NOMO-1 (cell line): ENCODE results near the gene ANKRD34A.
"Not testable (repeated sequence)": the region's sequence is repeated elsewhere in the genome, so short reads cannot be mapped to it uniquely, and the experiment has no call there.

Experiments
- DNase-seq, 2 experiments: peaks; one replicate each; lab custom pipeline; 2025; ENCODE audit not compliant: unreplicated experiment in 2 of 2; lab: John Stamatoyannopoulos, UW

The ANKRD34A gene

DNA sequence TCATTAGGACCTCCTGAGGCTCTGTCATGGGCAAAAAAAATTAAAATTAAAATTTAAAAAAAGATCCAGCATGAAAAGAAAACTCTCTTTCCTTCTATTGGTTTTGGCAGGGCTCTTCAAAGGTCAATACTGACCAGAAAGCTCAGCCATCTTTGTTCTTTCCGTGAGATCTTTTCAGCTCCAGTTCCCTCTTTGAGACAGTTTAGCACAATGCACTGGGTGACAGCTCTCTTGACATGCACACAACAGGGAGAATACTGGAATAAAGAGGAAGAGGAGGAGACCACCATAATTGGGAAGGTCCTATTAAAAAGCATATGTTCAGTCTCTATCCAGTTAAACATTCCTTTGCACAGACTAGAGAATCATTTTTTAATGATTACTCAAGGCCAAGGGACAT is 12.8 kb downstream of the ANKRD34A start:
- no peak for DNase-seq

- DNase-seq: no peak
These were observed 15.2 kb downstream of the ANKRD34A start for GRCh38 chr1:145949219-145949618.

- no peak for DNase-seq
These were observed 16.8 kb downstream of the ANKRD34A start for GRCh38 chr1:145947551-145947950.

DNA sequence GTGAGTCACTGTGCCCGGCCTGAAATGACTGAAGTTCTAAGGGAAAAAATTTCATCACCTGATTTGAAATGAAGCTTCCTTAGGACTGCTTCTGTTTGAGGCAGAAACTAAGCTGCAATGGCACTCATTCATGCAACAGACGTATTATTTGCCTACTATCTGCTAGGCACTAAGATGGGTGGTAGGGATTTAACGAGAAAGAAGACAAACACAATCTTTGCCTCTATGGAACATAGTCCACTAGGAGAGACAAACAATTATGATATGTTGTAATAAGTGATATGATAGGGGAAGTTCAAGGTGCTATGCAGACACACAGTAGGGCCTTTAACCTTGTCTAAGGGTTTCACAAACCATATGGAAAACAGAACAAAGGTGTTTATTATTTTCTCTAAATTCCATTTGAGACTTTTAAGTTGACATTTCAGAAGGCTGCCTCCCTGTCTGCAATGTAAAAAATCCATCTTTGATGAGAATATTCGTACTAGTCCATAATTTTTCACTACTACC is 17.8 kb downstream of the ANKRD34A start:
- no peak for DNase-seq

DNA sequence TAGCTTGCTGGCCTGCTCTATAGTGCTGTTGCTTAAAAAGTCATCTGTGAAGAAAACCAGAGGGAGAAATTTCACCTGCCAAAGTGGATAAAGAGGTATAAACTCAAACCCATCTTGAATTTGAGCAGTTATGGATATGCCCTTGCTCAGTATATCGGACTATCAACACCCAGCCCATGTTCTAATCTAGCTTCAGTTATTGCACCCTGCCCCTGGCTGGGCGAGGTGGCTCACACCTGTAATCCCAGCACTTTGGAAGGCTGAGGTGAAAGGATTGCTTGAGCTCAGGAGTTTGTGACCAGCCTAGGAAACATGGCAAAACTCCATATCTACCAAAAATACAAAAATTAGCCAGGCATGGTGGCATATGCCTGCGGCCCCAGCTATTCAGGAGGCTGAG is 19.8 kb downstream of the ANKRD34A start:
- DNase-seq: no peak

DNA sequence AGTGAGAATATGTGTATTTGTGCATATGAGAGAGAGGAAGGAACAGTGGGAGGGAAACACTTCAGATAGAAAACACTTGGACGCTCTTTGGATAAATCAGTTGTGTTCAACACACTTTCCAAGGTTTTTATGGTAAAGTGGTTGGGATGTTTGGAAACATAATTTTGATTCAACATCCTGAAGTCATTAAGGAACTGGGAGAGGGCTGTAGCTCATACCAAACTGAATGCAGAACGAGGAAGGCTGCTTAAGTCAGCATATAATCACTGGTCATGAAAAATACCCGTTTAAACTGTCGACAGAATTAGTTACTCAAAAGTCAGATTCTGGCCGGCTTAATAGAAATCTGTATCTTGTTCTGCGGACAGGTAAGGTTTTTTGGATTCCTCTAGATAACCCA is 21.5 kb downstream of the ANKRD34A start:
- DNase-seq: no peak

DNA sequence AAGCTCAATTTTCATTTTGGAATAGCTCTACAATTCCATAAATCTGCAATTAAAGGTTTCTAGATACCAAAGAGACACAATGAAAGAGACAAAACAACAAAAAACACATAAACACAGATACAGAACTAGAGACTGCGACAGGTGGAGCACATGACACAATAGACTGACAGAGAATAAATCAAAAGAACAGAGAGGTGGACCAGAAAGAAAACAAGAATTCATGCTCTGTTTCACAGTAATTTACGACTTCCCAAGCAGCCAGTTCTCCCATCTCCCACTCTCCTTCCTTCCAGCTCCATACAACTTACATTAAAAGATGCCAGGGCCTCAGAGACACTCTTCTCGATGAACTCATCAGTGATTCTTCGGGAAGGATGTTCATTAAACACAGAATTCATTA is 22.0 kb downstream of the ANKRD34A start:
- no peak for DNase-seq

- no peak for DNase-seq
These were observed 26.9 kb downstream of the ANKRD34A start for GRCh38 chr1:145937436-145937835.

DNA sequence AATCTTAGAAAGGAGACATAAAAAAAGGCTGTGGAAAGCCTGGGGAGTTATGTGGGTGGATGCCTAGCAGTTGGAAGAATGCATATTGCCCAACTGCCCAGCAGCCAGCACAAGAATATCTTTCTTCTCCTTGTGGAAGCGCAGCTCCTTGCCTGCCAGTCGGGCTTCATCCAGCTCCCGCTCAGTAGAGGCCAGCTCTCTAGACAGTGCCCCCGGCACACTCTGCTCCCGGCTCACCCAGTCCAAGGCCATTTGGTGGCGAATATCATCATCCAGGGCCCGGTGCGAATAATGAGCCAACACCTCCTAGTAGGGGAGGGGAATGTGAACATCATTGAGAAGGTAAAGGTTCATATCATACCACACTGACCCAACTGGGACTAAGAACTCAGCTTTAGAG is 28.1 kb downstream of the ANKRD34A start:
- DNase-seq: no peak

- no peak for DNase-seq
These were observed 28.7 kb downstream of the ANKRD34A start for GRCh38 chr1:145935708-145936107.

GRCh38 chr1:145932522-145933009 is 31.8 kb downstream of the ANKRD34A start:
- DNase-seq: peak; percentile 24 to 62

- DNase-seq: no peak
These were observed 36.3 kb downstream of the ANKRD34A start for GRCh38 chr1:145927916-145928643.

DNA sequence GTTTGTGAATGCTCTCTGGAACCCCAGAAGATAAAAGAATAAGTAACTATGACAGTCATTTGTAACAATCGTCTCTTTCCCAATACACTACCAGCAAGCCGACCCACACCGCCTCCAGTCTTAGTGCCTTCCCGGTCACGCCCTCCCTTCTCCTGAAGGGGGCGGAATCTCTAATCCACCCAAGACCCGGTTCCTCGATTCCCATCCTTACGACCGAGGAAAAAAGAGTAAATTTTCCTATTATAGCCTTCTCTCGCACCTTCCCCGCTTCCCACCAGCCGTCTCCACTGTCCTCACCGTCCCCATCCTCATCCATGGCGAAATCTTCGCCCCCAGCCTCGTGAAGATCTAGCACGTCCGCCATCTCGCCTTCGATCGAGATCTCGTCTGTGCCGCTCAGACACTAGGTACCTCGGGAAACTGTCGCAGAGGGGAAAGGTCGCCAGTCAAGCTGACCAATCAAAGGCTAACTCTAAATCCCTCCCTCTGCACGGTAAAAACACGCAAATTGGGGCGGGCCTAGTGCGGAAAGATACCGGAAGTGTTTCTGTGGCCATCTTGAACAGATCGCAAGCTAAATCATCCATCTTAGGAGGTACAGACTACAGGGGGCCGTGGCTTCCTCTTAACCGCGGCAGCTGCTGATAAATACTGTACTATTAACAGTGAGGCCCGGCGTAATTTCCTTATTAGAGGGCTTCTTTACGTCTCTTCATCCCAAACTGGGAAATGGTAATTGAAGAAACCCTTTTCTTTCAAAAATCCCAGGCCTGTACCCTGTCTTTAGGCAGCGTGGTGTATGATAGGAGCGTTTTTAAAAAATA is 37.1 kb downstream of the ANKRD34A start, which contains the start of gene RBM8A:
TSS of gene RBM8A (minus strand) at position 422 of the 824 bp plus-strand sequence. CDS start at position 364, 58 bp downstream.
- peak; percentile 99 for DNase-seq

DNA sequence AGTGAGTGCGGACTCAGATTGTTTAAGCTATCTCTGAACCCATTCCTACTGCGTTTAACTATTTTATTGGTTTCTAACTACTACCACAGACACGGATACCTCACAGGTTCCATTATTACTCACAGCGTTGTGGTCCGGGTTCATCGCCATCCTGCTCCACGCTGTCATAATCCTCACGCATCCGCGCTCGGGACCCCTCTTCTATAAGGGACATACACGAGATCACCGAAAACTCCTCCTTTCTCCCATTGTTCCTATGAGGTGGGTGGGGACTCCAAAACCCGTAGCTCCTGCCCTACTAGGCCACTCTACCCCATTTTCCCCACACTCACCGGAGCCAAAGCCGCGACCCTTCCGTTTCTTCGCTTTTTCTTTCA is 37.7 kb downstream of the ANKRD34A start:
- no peak for DNase-seq

- DNase-seq: no peak
These were observed 42.1 kb downstream of the ANKRD34A start for GRCh38 chr1:145922266-145922665.

DNA sequence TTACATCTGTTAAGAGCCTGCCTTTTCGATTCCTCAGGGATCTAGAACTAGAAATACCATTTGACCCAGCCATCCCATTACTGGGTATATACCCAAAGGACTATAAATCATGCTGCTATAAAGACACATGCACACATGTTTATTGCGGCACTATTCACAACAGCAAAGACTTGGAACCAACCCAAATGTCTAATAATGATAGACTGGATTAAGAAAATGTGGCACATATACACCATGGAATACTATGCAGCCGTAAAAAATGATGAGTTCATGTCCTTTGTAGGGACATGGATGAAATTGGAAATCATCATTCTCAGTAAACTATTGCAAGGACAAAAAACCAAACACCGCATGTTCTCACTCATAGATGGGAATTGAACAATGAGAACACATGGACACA is 44.1 kb downstream of the ANKRD34A start:
- DNase-seq: not testable (repeated sequence)

DNA sequence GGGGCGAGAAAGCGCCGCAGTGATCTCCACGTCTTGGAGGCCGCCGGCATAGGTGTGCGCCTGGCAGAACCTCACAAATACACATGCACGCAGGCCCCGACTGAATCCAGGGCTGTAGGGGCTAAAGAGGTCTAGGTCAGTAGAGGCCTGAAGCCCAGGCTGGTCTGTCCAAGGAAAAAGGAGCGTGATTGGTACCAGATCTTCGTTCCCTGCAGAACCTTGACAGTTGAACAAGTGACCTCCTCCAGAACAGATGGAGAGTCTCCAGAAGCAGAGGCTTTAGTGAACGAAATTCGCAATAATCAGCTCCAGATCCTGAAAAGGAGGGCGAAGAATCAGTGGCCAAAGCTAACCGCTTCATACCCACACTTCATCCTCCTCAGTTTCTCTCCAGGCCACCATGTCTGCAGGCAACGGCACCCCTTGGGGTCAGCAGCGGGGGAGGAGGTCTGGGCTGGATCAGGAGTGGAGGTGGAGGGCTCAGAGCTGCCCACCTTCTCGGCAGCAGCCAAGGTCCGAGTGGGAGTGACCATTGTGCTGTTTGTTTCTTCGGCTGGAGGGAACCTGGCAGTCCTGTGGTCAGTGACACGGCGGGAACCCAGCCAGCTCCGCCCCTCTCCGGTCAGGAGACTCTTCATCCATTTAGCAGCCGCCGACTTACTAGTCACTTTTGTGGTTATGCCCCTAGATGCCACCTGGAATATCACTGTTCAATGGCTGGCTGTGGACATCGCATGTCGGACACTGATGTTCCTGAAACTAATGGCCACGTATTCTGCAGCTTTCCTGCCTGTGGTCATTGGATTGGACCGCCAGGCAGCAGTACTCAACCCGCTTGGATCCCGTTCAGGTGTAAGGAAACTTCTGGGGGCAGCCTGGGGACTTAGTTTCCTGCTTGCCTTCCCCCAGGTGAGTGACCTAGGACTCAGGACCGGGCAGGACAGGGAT is 45.1 kb downstream of the ANKRD34A start:
- DNase-seq: peak; percentile 7 to 24

DNA sequence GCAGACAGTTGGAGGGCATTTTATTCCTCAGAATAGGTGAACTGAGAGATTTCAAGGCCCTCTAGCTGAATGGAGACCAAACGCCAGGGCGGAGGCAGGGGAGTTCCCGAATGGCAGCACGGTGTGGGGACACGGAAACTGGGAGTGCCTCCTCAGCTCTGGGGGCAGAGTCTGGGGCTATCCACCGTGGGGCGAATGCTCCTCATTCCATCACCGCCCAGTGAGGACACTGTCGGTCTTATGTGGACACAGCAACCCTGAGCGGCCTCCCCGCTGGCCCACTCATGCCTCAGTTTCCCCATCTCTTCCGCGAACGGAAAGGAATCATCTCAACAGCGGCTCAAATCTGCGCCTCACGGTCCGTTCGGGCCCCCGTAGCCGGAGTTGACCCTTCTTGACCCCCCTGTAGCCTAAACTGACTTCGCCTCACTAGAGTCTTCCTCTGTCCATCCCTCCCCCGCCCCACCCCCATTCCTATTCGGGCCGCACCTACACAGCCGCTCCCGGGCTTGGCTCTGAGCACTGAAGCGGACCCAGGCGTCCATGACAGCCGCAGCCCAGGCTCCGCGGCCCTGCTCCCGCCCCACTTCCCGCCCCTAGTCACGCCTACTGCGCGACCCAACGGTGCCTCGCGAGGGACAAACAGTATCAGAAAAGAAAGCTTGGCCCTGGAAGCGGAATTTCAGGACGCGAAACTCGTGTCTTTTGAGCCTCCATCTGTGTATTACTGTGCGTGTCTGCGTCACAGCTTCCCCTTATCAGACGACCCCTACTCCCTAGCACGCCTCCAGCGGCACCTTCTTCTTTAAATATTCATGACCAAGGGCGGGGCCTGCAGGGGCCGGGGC is 46.0 kb downstream of the ANKRD34A start, which contains the start of gene PEX11B:
TSS of gene PEX11B (minus strand) at position 574 of the 848 bp plus-strand sequence. CDS start at position 545, 29 bp downstream.
- peak; percentile 91 to 95 for DNase-seq

- no peak for DNase-seq
These were observed 46.8 kb downstream of the ANKRD34A start for GRCh38 chr1:145917595-145917994.
